Left renal pelvis (tissue), 4 donors: ENCODE data around the gene SWAP70. TPM values are rescaled to one million over a fixed set of nuclear protein-coding genes. Genes with fewer than 3 reads are reported as not detected.
"Not testable (repeated sequence)": the region's sequence is repeated elsewhere in the genome, so short reads cannot be mapped to it uniquely, and the experiment has no call there.

Source experiments
- DNase-seq, 4 donors: peaks; one replicate each; pipeline ENCODE4 v3.0.0-alpha.2; 2013; ENCODE audit warnings: low read depth in 4 of 4, low spot score in 3 of 4
- polyA plus RNA-seq, 4 donors: library from polyadenylated mRNA; unstranded; fragments of 120-200 nt; gene quantifications; one replicate each; pipeline ENCODE4 v1.2.1, GENCODE V29; 2013; ENCODE audit not compliant: insufficient read length in 4 of 4

Gene SWAP70
- polyA plus RNA-seq, 4 donors: 22.1 to 29.7 (median 26.0) TPM

DNA sequence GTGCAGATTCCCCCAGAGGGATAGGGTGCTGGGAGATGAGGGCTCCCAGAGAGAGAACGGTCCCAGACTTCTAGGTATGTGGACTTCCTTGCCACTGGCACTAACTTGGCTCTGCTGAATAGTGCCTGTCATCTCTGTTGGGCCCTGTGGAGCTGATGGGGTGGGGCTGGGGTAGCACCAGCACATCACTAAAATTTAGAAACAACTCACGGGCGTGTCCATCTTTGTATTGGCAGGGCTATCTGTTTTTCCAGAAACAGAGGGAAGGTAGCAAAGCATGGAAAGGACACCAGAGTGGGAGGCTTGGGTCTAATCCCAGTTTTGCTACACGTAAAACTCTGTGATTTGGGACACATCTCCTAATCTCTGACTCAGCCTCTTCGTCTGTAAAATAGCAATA lies 25.8 kb downstream of the SWAP70 start:
- DNase-seq: no peak

DNA sequence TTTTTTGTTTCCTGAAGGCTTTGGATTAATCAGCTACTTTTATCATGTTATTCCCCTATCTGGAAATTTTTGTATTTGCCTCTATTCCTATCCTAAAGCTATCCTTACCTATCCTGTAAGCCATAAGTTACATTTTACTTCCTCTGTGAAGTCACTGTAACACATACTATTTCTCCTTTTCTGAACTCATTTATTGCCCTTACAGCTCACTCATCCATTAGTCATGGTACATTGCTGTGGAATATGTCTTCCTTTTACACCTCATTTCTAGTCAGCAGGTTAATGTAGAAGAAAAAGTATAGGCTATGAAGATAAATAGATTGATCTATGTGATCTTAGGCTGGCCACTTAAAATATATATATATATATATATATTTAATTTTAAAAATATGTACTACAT lies 28.0 kb downstream of the SWAP70 start:
- DNase-seq: no peak

GRCh38 chr11:9692691-9693090 lies 28.8 kb downstream of the SWAP70 start:
- no peak for DNase-seq

- no peak for DNase-seq
Measured at GRCh38 chr11:9693801-9694553, 30.1 kb downstream of the SWAP70 start.

DNA sequence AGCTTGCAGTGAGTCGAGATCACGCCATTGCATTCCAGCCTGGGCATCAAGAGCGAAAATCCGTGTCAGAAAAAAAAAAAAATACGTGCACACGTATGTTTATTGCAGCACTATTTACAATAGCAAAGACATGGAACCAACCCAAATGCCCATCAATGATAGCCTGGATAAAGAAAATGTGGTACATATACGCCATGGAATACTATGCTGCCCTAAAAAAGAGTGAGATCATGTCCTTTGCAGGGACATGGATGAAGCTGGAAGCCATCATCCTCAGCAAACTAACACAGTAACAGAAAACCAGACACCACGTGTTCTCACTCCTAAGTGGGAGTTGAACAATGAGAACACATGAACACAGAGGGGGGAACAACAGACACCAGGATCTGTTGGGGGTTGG lies 31.4 kb downstream of the SWAP70 start:
- not testable (repeated sequence) for DNase-seq

- no peak for DNase-seq
Measured at GRCh38 chr11:9697766-9698165, 33.9 kb downstream of the SWAP70 start.

GRCh38 chr11:9700105-9700801 lies 36.4 kb downstream of the SWAP70 start:
- no peak for DNase-seq

- DNase-seq: no peak
Measured at GRCh38 chr11:9701799-9702198, 37.9 kb downstream of the SWAP70 start.

DNA sequence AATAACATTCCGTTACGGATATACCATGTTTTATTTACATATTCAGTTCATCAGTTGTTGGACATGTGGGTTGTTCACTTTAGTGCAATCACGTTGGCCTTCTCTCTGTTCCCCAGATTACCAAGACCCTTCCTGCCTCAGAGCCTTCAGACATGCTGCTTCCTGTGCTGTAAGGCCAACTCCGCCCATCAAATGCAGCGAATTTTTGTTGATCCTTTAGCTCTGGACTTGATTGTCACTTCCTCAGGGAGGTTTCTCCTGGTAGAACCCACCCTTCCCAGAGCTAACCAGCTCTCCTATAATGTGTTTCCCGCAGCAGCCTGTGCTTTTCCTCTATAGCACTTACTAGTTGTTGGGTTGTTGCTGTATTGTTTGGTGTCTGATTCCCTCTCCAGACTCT lies 39.4 kb downstream of the SWAP70 start:
- DNase-seq: no peak

DNA sequence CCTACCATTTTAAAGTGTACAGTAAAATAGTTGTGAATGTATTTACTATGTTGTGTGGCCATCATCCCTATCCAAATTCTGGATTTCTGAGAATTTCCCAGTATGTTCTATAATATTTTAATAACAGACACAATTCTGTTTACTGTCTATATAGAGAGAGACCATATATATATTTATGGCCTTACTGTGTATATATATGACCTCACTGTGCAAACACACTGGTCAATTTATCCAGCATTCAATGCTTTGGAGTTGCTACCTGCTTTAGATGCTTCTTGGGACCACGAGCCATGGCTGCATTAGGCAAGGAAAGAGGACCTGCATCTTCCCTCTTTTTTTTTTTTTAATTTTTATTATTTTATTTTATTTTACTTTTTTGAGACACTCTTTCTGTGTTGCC lies 40.2 kb downstream of the SWAP70 start:
- DNase-seq: no peak

DNA sequence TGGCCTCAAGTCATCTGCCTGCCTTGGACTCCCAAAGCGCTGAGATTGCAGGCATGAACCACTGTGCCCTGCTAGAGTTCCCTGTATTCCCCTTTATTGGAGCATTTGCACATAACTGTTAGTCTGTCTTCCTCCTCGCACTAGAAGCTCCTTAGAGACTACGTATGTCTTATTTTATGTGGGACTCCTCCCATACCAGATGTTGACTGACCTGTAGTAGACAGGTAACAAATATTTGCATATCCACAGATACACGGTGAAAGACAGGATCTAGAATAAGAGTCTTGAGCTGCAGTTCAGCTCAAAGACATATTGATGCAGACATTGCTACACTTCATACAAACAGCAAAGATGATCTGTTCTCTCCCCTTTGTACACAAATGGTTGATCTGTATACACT lies 40.7 kb downstream of the SWAP70 start:
- DNase-seq: no peak

GRCh38 chr11:9705361-9705760 lies 41.5 kb downstream of the SWAP70 start:
- DNase-seq: not testable (repeated sequence)

DNA sequence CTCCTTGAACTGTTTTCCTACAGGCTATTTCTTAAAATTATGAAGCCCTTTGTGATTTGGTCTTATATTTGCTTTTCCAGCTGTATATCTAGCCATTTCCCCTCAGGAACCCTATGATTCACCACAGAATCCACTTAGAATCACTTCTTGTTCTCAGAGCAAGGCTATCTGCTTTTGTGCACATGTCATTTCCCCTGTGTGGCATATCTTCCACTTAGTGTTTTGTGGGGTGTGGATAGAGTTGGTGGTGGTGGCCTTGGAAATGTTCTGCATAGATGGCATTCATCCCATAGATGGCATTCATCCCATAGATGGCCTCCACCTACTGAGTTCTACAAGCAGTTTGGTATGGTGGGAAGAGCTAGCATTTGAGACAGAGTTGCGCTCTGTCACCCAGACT lies 44.7 kb downstream of the SWAP70 start:
- DNase-seq: no peak

GRCh38 chr11:9710223-9710622 lies 46.3 kb downstream of the SWAP70 start:
- no peak for DNase-seq

- no peak for DNase-seq
Measured at GRCh38 chr11:9710852-9711251, 47.0 kb downstream of the SWAP70 start.

- DNase-seq: no peak
Measured at GRCh38 chr11:9711454-9712307, 47.8 kb downstream of the SWAP70 start.

GRCh38 chr11:9714272-9714940 lies 50.5 kb downstream of the SWAP70 start:
- no peak for DNase-seq

GRCh38 chr11:9716275-9717039 lies 52.6 kb downstream of the SWAP70 start:
- no peak for DNase-seq

DNA sequence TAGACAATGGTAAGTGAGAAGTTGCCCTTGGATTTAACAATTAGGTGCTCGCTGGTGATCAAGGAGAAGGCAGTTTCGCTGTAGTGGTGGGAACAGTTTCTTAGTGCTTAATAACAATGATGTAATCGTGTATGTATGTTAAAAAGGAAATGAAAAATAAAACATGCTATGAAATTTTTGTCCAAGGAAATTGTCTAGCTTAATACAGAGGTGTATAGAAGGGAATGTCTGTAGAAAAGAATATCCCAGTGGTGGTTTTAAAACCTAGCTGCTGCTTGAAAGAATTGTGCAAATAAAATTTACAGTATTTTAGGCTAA lies 53.1 kb downstream of the SWAP70 start:
- no peak for DNase-seq

- no peak for DNase-seq
Measured at GRCh38 chr11:9717719-9718118, 53.8 kb downstream of the SWAP70 start.
